Tibial nerve (tissue), 4 donors: ENCODE measurements around the gene DLX1.

ENCODE experiments used
- EP300 ChIP-seq, 2 donors: sonication (generic); formaldehyde crosslinking; IDR thresholded peaks; one replicate each; pipeline ENCODE4 v1.6.1; 2017; ENCODE audit warnings: antibody characterized with exemption in 2 of 2, mild to moderate bottlenecking in 1 of 2
- POLR2A ChIP-seq, 2 donors: fragments of 450-650 bp; IDR thresholded peaks; one replicate each; pipeline ENCODE4 v1.6.1; 2017; ENCODE audit warnings: antibody characterized with exemption in 2 of 2, mild to moderate bottlenecking in 2 of 2, moderate library complexity in 2 of 2
- TF ChIP-seq, protein P1 (sequence below), 5 experiments: fragments of 200-600 bp in 3 of 5; fragments of 450-650 bp in 2 of 5; sonication (generic) in 3 of 5; IDR thresholded peaks; one replicate each; pipeline ENCODE4 v1.5.1; 2016 to 2019; ENCODE audit warnings: antibody characterized with exemption in 5 of 5, mild to moderate bottlenecking in 3 of 5, moderate library complexity in 2 of 5

DNA sequence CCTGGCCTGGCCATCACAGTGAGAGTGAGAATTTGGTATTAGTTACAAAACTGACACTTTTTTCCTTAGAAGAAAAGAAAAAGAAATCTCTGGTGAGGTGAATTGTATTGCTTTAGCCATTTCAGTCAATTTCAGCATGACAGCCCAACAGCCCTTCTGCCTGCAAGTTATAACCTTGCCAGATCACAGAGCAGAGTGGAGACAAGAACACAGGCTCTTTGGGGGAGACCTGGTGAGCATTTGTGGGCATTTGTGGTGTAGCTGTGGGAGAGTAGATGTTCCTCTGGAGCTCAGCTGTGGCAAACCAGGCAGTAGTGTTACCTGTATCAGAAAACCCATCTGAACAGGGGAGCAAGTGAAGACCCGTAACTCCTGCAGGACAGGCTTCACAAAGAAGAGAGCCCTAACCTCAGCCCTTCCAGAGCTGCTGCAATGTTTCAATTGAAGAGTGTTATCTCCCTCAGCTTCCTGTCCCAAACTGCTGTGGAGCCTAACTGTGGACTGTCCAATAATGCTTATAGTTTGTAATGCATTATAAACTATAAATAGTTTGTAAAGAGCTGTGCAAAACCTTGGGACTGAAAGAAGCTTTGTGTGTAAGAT lies 22.8 kb upstream of the DLX1 start:
- TF ChIP-seq, protein P1, sequence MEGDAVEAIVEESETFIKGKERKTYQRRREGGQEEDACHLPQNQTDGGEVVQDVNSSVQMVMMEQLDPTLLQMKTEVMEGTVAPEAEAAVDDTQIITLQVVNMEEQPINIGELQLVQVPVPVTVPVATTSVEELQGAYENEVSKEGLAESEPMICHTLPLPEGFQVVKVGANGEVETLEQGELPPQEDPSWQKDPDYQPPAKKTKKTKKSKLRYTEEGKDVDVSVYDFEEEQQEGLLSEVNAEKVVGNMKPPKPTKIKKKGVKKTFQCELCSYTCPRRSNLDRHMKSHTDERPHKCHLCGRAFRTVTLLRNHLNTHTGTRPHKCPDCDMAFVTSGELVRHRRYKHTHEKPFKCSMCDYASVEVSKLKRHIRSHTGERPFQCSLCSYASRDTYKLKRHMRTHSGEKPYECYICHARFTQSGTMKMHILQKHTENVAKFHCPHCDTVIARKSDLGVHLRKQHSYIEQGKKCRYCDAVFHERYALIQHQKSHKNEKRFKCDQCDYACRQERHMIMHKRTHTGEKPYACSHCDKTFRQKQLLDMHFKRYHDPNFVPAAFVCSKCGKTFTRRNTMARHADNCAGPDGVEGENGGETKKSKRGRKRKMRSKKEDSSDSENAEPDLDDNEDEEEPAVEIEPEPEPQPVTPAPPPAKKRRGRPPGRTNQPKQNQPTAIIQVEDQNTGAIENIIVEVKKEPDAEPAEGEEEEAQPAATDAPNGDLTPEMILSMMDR (IDR thresholded peaks at IDR 0.05): no peak
- TF ChIP-seq POLR2A (IDR thresholded peaks at IDR 0.05) (no peak), EP300 (IDR thresholded peaks at IDR 0.05) (no peak)
